Esophagus muscularis mucosa (tissue), 4 donors: Measurements from ENCODE around the gene PPFIA4. TPM values are rescaled to one million over a fixed set of nuclear protein-coding genes. Genes with fewer than 3 reads are reported as not detected.

Experiments used
- DNase-seq: peaks from one replicate; pipeline ENCODE4 v3.0.0-alpha.2; 2017; ENCODE audit errors: extremely low spot score
- H3K27ac ChIP-seq, 4 donors: fragments of 200-600 bp; sonication (generic); replicated peaks in 1 of 4; 1 replicate in 3 of 4; 2 replicates in 1 of 4; pipeline ENCODE4 v1.5.1; 2016 to 2019; ENCODE audit warnings: mild to moderate bottlenecking in 1 of 4
- H3K27me3 ChIP-seq, 4 donors: fragments of 200-600 bp; sonication (generic); one replicate each; pipeline versions ENCODE4 v1.5.1 to v1.6.0; 2016 to 2019
- H3K36me3 ChIP-seq, 4 donors: fragments of 200-600 bp; sonication (generic); one replicate each; pipeline ENCODE4 v1.5.1; 2016 to 2019
- H3K4me1 ChIP-seq, 4 donors: fragments of 200-600 bp; sonication (generic); one replicate each; pipeline ENCODE4 v1.5.1; 2016 to 2019
- H3K4me3 ChIP-seq, 4 donors: fragments of 200-600 bp; sonication (generic); 1 replicate in 2 of 4; 2 replicates in 2 of 4; pipeline ENCODE4 v1.5.1; 2016 to 2019; ENCODE audit warnings: mild to moderate bottlenecking in 4 of 4, moderate library complexity in 1 of 4
- H3K9me3 ChIP-seq, 4 donors: fragments of 200-600 bp; sonication (generic); 1 replicate in 3 of 4; 2 replicates in 1 of 4; pipeline ENCODE4 v1.5.1; 2016 to 2019
- CTCF ChIP-seq, 3 experiments: fragments of 200-600 bp in 2 of 3; fragments of 450-650 bp in 1 of 3; sonication (generic) in 2 of 3; IDR thresholded peaks; one replicate each; pipeline ENCODE4 v1.5.1; 2017 to 2019; ENCODE audit warnings: antibody characterized with exemption in 3 of 3, mild to moderate bottlenecking in 2 of 3, moderate library complexity in 1 of 3
- EP300 ChIP-seq: sonication (generic); formaldehyde crosslinking; IDR thresholded peaks from one replicate; pipeline ENCODE4 v1.6.1; 2017; ENCODE audit warnings: antibody characterized with exemption
- POLR2A ChIP-seq: fragments of 450-650 bp; IDR thresholded peaks from one replicate; pipeline ENCODE4 v1.6.1; 2017; ENCODE audit warnings: antibody characterized with exemption, moderate library complexity, mild to moderate bottlenecking, low read depth
- POLR2AphosphoS5 ChIP-seq, 2 donors: sonication (generic); formaldehyde crosslinking; IDR thresholded peaks; one replicate each; pipeline ENCODE4 v1.6.1; 2017; ENCODE audit warnings: antibody characterized with exemption in 2 of 2
- WGBS: methylation state at CpG from one replicate; pipeline ENCODE4 v1.1.5; 2018; 5-methylcytosine and 5-hydroxymethylcytosine counted together
- intact Hi-C: fragments of 100-400 bp; cut with DNase I; formaldehyde crosslinking; loops from one replicate; pipeline ENCODE4 v1.15.1; 2023
- total RNA-seq, 4 donors: library from RNA; depleted of rRNA; stranded (reverse); fragments of >200 nt; gene quantifications; one replicate each; pipeline versions ENCODE4 v1.1.0 to v1.2.1, GENCODE V29; 2016

The PPFIA4 gene
- total RNA-seq, 4 donors from 2014 or later, result 0.42 to 1.6 (median 1.1) TPM

GRCh38 chr1:203098914-203099520 is 72.7 kb downstream of the PPFIA4 start:
- TF ChIP-seq EP300 (no peak), POLR2AphosphoS5 (IDR thresholded peaks at IDR 0.05) (no peak), CTCF (IDR thresholded peaks at IDR 0.05) (no peak), POLR2A (no peak)
- H3K9me3 ChIP-seq, result peaks cover 0 to 20% (median 12%) of the 10 kb centered on the region in 4 donors
- H3K4me3 ChIP-seq, result no peak overlapping the region
- no peaks in the 10 kb centered on the region for H3K36me3 ChIP-seq
- H3K27me3 ChIP-seq, result no peaks in the 10 kb centered on the region
- intact Hi-C loops, result no loop called here
- H3K27ac ChIP-seq, result no peak overlapping the region
- WGBS, result 85% methylated on average over 8 of the region's 8 CpGs
- DNase-seq, result peak; percentile 74
- no peaks in the 10 kb centered on the region for H3K4me1 ChIP-seq

GRCh38 chr1:203099805-203100515 is 73.7 kb downstream of the PPFIA4 start:
- Histone ChIP-seq H3K4me1 (no peaks in the 10 kb centered on the region), H3K27me3 (no peaks in the 10 kb centered on the region), H3K9me3 (peaks cover 0 to 12% (median 11%) of the 10 kb centered on the region in 4 donors), H3K36me3 (no peaks in the 10 kb centered on the region), H3K4me3 (no peak overlapping the region), H3K27ac (no peak overlapping the region)
- peak; percentile 62 for DNase-seq
- intact Hi-C loops, result no loop called here
- 88% methylated on average over 6 of the region's 7 CpGs for WGBS
- TF ChIP-seq POLR2A (no peak), CTCF (IDR thresholded peaks at IDR 0.05) (no peak), POLR2AphosphoS5 (IDR thresholded peaks at IDR 0.05) (no peak), EP300 (no peak)

GRCh38 chr1:203100516-203100869 is 74.2 kb downstream of the PPFIA4 start:
- Histone ChIP-seq H3K4me1 (no peaks in the 10 kb centered on the region), H3K27ac (no peak overlapping the region), H3K4me3 (no peak overlapping the region), H3K36me3 (no peaks in the 10 kb centered on the region), H3K9me3 (peaks cover 0 to 10% (median 6%) of the 10 kb centered on the region in 4 donors), H3K27me3 (no peaks in the 10 kb centered on the region)
- TF ChIP-seq POLR2AphosphoS5 (IDR thresholded peaks at IDR 0.05), result no peak
- TF ChIP-seq EP300, result no peak
- no peak for TF ChIP-seq POLR2A
- no peak for DNase-seq
- intact Hi-C loops, result no loop called here

- no peak for TF ChIP-seq POLR2A
- no peak for TF ChIP-seq POLR2AphosphoS5 (IDR thresholded peaks at IDR 0.05)
- no peak for TF ChIP-seq EP300
- no peak for TF ChIP-seq CTCF (IDR thresholded peaks at IDR 0.05)
- WGBS, result 78% methylated on average over 6 of the region's 6 CpGs
- peak; percentile 86 for DNase-seq
- no peak overlapping the region for H3K27ac ChIP-seq
- H3K27me3 ChIP-seq, result peaks cover 0 to 4% (median 0%) of the 10 kb centered on the region in 4 donors
- H3K4me1 ChIP-seq, result no peaks in the 10 kb centered on the region
- intact Hi-C loops, result no loop called here
- no peaks in the 10 kb centered on the region for H3K36me3 ChIP-seq
- H3K9me3 ChIP-seq, result peaks cover 0 to 10% (median 0%) of the 10 kb centered on the region in 4 donors
- no peak overlapping the region for H3K4me3 ChIP-seq
Observed at GRCh38 chr1:203101813-203102634, 75.7 kb downstream of the PPFIA4 start.

- Histone ChIP-seq H3K4me1 (no peaks in the 10 kb centered on the region), H3K9me3 (peaks cover 0 to 10% (median 0%) of the 10 kb centered on the region in 4 donors), H3K36me3 (no peaks in the 10 kb centered on the region), H3K4me3 (no peak overlapping the region), H3K27ac (no peak overlapping the region), H3K27me3 (peaks cover 0 to 4% (median 0%) of the 10 kb centered on the region in 4 donors)
- TF ChIP-seq POLR2A, result no peak
- TF ChIP-seq POLR2AphosphoS5 (IDR thresholded peaks at IDR 0.05), result no peak
- TF ChIP-seq EP300, result no peak
- no peak for TF ChIP-seq CTCF (IDR thresholded peaks at IDR 0.05)
- WGBS, result 60% methylated on average over 4 of the region's 4 CpGs
- intact Hi-C loops, result no loop called here
- DNase-seq, result no peak
Observed at GRCh38 chr1:203103216-203103615, 76.9 kb downstream of the PPFIA4 start.
